Skeletal muscle tissue (tissue), 4 donors: ENCODE results near the gene SP110. TPM values are rescaled to one million over a fixed set of nuclear protein-coding genes. Genes with fewer than 3 reads are reported as not detected.
"Not testable (repeated sequence)": the region's sequence is repeated elsewhere in the genome, so short reads cannot be mapped to it uniquely, and the experiment has no call there.

Experiments
- H3K27ac ChIP-seq: one replicate; pipeline ENCODE4 v1.7.0; 2013; ENCODE audit warnings: mild to moderate bottlenecking, low read depth, low read length, inconsistent platforms
- H3K27me3 ChIP-seq, 3 donors: one replicate each; pipeline ENCODE4 v1.7.0; 2013; ENCODE audit warnings: low read length in 3 of 3; ENCODE audit not compliant: control insufficient read depth in 3 of 3, insufficient read depth in 3 of 3
- H3K36me3 ChIP-seq, 3 donors: one replicate each; pipeline ENCODE4 v1.7.0; 2013; ENCODE audit warnings: low read length in 3 of 3; ENCODE audit not compliant: control insufficient read depth in 3 of 3, insufficient read depth in 3 of 3
- H3K4me1 ChIP-seq, 3 donors: one replicate each; pipeline ENCODE4 v1.7.0; 2013; ENCODE audit warnings: low read length in 3 of 3, mild to moderate bottlenecking in 3 of 3; ENCODE audit not compliant: control insufficient read depth in 3 of 3, insufficient read depth in 3 of 3
- H3K4me3 ChIP-seq, 3 donors: one replicate each; pipeline ENCODE4 v1.7.0; 2013; ENCODE audit warnings: low read length in 3 of 3
- H3K9ac ChIP-seq, 3 donors: one replicate each; pipeline ENCODE4 v1.7.0; 2013; ENCODE audit warnings: low read length in 3 of 3, mild to moderate bottlenecking in 3 of 3, moderate library complexity in 2 of 3, low read depth in 1 of 3
- H3K9me3 ChIP-seq, 3 donors: one replicate each; pipeline ENCODE4 v1.7.0; 2013; ENCODE audit warnings: low read length in 3 of 3; ENCODE audit not compliant: control insufficient read depth in 3 of 3
- total RNA-seq: library from RNA; depleted of rRNA; stranded (reverse); fragments of >200 nt; gene quantifications from one replicate; pipeline ENCODE4 v1.2.3, GENCODE V29; 2014
- donor health status: Osteomylitis.

SP110 gene
- total RNA-seq: 4.7 TPM

- Histone ChIP-seq H3K36me3 (peaks cover 8 to 12% (median 8%) of the 10 kb centered on the region in 3 donors), H3K9ac (peak within 1 kb of the TSS; percentile 78 to 88 (median 81)), H3K4me1 (peaks cover 6 to 8% (median 8%) of the 10 kb centered on the region in 3 donors), H3K27ac (peak within 1 kb of the TSS; percentile 78), H3K27me3 (no peaks in the 10 kb centered on the region), H3K4me3 (peak within 1 kb of the TSS; percentile 92 to 97 (median 94)), H3K9me3 (no peaks in the 10 kb centered on the region)
Observed at GRCh38 chr2:230219419-230220331, at the start of gene SP110. TSS of gene SP110 (minus strand) at chr2:230219984. CDS start at chr2:230216927, 3,057 bp downstream.

- H3K36me3 ChIP-seq: no peaks in the 10 kb centered on the region
- no peak overlapping the region for H3K4me3 ChIP-seq
- H3K9me3 ChIP-seq: no peaks in the 10 kb centered on the region
- no peaks in the 10 kb centered on the region for H3K27me3 ChIP-seq
- no peak overlapping the region for H3K9ac ChIP-seq
- H3K4me1 ChIP-seq: peaks cover 0 to 4% (median 4%) of the 10 kb centered on the region in 3 donors
- no peak overlapping the region for H3K27ac ChIP-seq
Observed at GRCh38 chr2:230268606-230269243, 48.9 kb upstream of the SP110 start.

- Histone ChIP-seq H3K36me3 (no peaks in the 10 kb centered on the region), H3K4me1 (peaks cover 0 to 4% (median 4%) of the 10 kb centered on the region in 3 donors), H3K4me3 (no peak overlapping the region), H3K27ac (no peak overlapping the region), H3K9ac (no peak overlapping the region), H3K27me3 (no peaks in the 10 kb centered on the region), H3K9me3 (no peaks in the 10 kb centered on the region)
Observed at GRCh38 chr2:230267556-230267955, 47.8 kb upstream of the SP110 start.

- no peak overlapping the region for H3K9ac ChIP-seq
- peaks cover 0 to 4% (median 4%) of the 10 kb centered on the region in 3 donors for H3K4me1 ChIP-seq
- H3K36me3 ChIP-seq: no peaks in the 10 kb centered on the region
- no peaks in the 10 kb centered on the region for H3K9me3 ChIP-seq
- no peaks in the 10 kb centered on the region for H3K27me3 ChIP-seq
- H3K4me3 ChIP-seq: no peak overlapping the region
- H3K27ac ChIP-seq: no peak overlapping the region
Observed at GRCh38 chr2:230267059-230267458, 47.3 kb upstream of the SP110 start.

DNA sequence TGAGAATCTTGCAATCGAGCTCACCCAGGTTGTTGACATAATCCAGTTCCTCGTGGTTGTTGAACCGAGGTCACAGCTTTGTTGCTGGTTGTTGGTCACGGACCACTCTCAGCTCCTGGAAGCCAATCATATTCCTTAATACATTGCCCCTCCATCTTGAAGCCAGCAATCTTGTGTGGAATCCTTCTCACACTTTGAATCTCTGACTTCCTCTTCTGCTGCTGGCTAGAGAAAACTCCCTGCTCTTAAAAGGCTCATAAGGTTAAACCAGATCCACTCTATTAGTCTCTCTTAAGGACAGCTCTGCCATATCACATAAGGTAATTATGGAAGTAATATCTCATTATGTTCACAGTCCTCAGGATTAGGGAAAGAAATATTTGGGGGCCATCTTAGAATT is 46.9 kb upstream of the SP110 start:
- no peak overlapping the region for H3K9ac ChIP-seq
- H3K4me3 ChIP-seq: no peak overlapping the region

DNA sequence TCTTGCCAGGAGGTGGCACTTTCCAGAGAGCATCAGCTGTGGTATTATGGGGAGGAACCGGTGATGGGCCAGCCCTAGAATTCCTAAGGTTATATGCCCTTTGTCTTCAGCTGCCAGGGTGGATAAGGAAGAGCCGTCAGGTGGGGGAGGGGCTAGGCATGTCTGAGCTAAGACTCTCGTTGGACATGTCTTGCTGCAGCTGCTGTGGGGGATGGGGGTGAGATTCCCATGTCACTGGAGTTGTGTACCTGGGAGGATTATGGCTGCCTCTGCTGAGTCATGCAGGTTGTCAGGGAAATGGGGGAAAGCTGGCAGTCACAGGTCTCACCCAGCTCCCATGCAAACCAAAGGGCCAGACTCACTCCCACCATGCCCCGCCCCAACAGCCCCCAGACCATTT is 45.2 kb upstream of the SP110 start:
- not testable (repeated sequence) for H3K9ac ChIP-seq, H3K4me1 ChIP-seq, H3K27me3 ChIP-seq, H3K4me3 ChIP-seq, H3K36me3 ChIP-seq, H3K9me3 ChIP-seq, H3K27ac ChIP-seq

More for the DNA sequence above, 46.9 kb upstream of the SP110 start:
- no peaks in the 10 kb centered on the region for H3K27me3 ChIP-seq
- H3K27ac ChIP-seq: no peak overlapping the region
- peaks cover 0 to 4% (median 4%) of the 10 kb centered on the region in 3 donors for H3K4me1 ChIP-seq
- H3K9me3 ChIP-seq: no peaks in the 10 kb centered on the region
- no peaks in the 10 kb centered on the region for H3K36me3 ChIP-seq

GRCh38 chr2:230262246-230262645 is 42.5 kb upstream of the SP110 start:
- no peaks in the 10 kb centered on the region for H3K4me1 ChIP-seq
- H3K9me3 ChIP-seq: no peaks in the 10 kb centered on the region
- H3K27ac ChIP-seq: no peak overlapping the region
- no peaks in the 10 kb centered on the region for H3K36me3 ChIP-seq
- no peak overlapping the region for H3K4me3 ChIP-seq
- H3K9ac ChIP-seq: no peak overlapping the region
- no peaks in the 10 kb centered on the region for H3K27me3 ChIP-seq

DNA sequence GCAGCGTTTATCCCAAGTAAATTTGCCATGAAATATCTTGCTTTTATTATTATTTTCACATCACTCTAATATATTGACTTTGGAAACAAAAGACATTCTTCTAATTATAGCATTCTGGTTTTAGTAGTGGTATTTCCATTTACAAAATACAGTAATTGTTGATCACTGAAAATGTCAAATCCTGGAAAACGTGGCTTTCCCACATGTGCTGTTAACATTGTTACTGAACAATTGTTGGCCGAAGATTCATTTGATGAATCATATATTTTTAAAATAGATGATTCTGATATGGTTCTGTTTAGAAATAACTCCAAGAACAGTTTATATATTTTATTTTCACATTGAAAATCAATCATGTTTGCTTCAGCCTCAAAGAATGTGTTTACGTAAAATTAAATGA is 38.7 kb upstream of the SP110 start:
- Histone ChIP-seq H3K27me3 (no peaks in the 10 kb centered on the region), H3K4me3 (no peak overlapping the region), H3K27ac (no peak overlapping the region), H3K36me3 (no peaks in the 10 kb centered on the region), H3K9me3 (no peaks in the 10 kb centered on the region), H3K9ac (no peak overlapping the region), H3K4me1 (no peaks in the 10 kb centered on the region)

DNA sequence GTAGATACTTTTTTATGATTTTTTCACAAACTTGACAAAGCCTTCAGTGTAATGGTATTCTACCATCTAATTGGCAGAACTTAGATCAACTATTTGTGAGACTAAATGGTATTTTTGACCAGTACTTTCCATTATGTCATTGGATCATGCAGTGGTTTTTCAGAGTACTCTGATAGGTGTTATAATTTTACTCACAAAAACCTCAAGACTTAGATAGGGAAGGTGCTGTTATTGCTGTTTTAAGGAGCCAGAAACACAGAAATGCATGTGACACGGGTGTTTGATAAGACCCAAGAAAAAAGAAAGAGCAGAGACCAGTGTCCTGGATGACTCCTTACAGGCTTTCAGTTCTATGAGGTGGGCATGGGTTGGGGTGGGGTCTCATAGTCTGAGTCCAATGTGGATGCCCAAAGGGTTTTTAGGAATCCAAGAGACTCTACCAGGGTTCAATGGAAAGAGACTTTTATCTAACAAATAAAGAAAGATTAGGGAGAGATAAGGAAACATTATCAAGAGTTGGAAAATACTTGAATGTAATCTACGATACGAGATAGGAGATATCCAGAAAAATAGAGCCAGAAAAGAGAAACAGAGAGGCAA is 37.0 kb upstream of the SP110 start:
- H3K4me1 ChIP-seq: no peaks in the 10 kb centered on the region
- no peaks in the 10 kb centered on the region for H3K9me3 ChIP-seq
- no peak overlapping the region for H3K9ac ChIP-seq
- no peaks in the 10 kb centered on the region for H3K27me3 ChIP-seq
- H3K4me3 ChIP-seq: no peak overlapping the region
- H3K36me3 ChIP-seq: no peaks in the 10 kb centered on the region
- no peak overlapping the region for H3K27ac ChIP-seq
